ENCODE measurements around the gene IFNB1. TPM values are rescaled to one million over a fixed set of nuclear protein-coding genes. Genes with fewer than 3 reads are reported as not detected.

Gene IFNB1
- total RNA-seq (2022) (0.42 and 0.61 TPM in 2 replicates), Bru-seq, nascent RNA (not detected), BruChase-seq, experiment 1, labeled RNA remaining after a 6-hour chase (percentile 35 among the genes with signal in this experiment), BruChase-seq, experiment 2, labeled RNA remaining after a 2-hour chase (not detected)
- long read RNA-seq: 0 reads

- DNase-seq: no peak
- Mint-ChIP-seq H3K4me3 (ENCODE audit: low read depth, unreplicated experiment) (no peak within 1 kb of the TSS), H3K36me3 (ENCODE audit: insufficient read depth, unreplicated experiment) (no peaks in the 10 kb centered on the region), H3K27me3 (ENCODE audit: unreplicated experiment) (no peaks in the 10 kb centered on the region), H3K4me1 (ENCODE audit: low read depth, unreplicated experiment) (no peaks in the 10 kb centered on the region), H3K27ac (ENCODE audit: unreplicated experiment) (no peak within 1 kb of the TSS), H3K9me3 (ENCODE audit: low read depth, unreplicated experiment) (no peaks in the 10 kb centered on the region)
- no peak for TF ChIP-seq CTCF (IDR thresholded peaks at IDR 0.05; ENCODE audit: unreplicated experiment)
- intact Hi-C loops (cut with micrococcal nuclease; ENCODE audit: unreplicated experiment): loop anchor here (1.0 to 10.0 kb wide), 2 partner anchors 34 to 53 kb away; no protein-coding TSS in a partner anchor
- no TSS peak for BruUV-seq (replicated peaks)
- CTCF ChIA-PET: interaction anchor here (2.3 kb wide), 1 partner anchor 33 kb away, joined by 36 read pairs; no protein-coding TSS in a partner anchor
These were observed at the start of gene IFNB1 for GRCh38 chr9:21077781-21078180. Gene IFNB1 (minus strand): TSS chr9:21077942. CDS start chr9:21077869, 73 bp downstream.

GRCh38 chr9:21121595-21122251 lies 44.0 kb upstream of the IFNB1 start:
- no TSS peak for BruUV-seq (replicated peaks)
- H3K27me3 Mint-ChIP-seq (ENCODE audit: unreplicated experiment): no peaks in the 10 kb centered on the region
- H3K36me3 Mint-ChIP-seq (ENCODE audit: insufficient read depth, unreplicated experiment): no peaks in the 10 kb centered on the region
- no peak overlapping the region for H3K4me3 Mint-ChIP-seq (ENCODE audit: low read depth, unreplicated experiment)
- DNase-seq: no peak
- H3K9me3 Mint-ChIP-seq (ENCODE audit: low read depth, unreplicated experiment): peaks cover 3% of the 10 kb centered on the region
- CTCF ChIA-PET: no interaction called here
- H3K27ac Mint-ChIP-seq (ENCODE audit: unreplicated experiment): no peak overlapping the region
- no peaks in the 10 kb centered on the region for H3K4me1 Mint-ChIP-seq (ENCODE audit: low read depth, unreplicated experiment)
- no peak for TF ChIP-seq CTCF (IDR thresholded peaks at IDR 0.05; ENCODE audit: unreplicated experiment)
- intact Hi-C loops (cut with micrococcal nuclease; ENCODE audit: unreplicated experiment): no loop called here

- Mint-ChIP-seq H3K4me3 (ENCODE audit: low read depth, unreplicated experiment) (no peak overlapping the region), H3K27me3 (ENCODE audit: unreplicated experiment) (no peaks in the 10 kb centered on the region), H3K36me3 (ENCODE audit: insufficient read depth, unreplicated experiment) (no peaks in the 10 kb centered on the region), H3K9me3 (ENCODE audit: low read depth, unreplicated experiment) (peaks cover 3% of the 10 kb centered on the region), H3K4me1 (ENCODE audit: low read depth, unreplicated experiment) (no peaks in the 10 kb centered on the region), H3K27ac (ENCODE audit: unreplicated experiment) (no peak overlapping the region)
- no peak for TF ChIP-seq CTCF (IDR thresholded peaks at IDR 0.05; ENCODE audit: unreplicated experiment)
- CTCF ChIA-PET: no interaction called here
- no TSS peak for BruUV-seq (replicated peaks)
- intact Hi-C loops (cut with micrococcal nuclease; ENCODE audit: unreplicated experiment): no loop called here
- DNase-seq: no peak
These were observed 43.3 kb upstream of the IFNB1 start for GRCh38 chr9:21121079-21121478.

GRCh38 chr9:21119093-21119770 lies 41.5 kb upstream of the IFNB1 start:
- CTCF ChIA-PET: no interaction called here
- Mint-ChIP-seq H3K36me3 (ENCODE audit: insufficient read depth, unreplicated experiment) (no peaks in the 10 kb centered on the region), H3K27me3 (ENCODE audit: unreplicated experiment) (no peaks in the 10 kb centered on the region), H3K4me3 (ENCODE audit: low read depth, unreplicated experiment) (no peak overlapping the region), H3K4me1 (ENCODE audit: low read depth, unreplicated experiment) (no peaks in the 10 kb centered on the region), H3K9me3 (ENCODE audit: low read depth, unreplicated experiment) (peaks cover 1% of the 10 kb centered on the region), H3K27ac (ENCODE audit: unreplicated experiment) (no peak overlapping the region)
- intact Hi-C loops (cut with micrococcal nuclease; ENCODE audit: unreplicated experiment): loop anchor here (10.0 kb wide), 2 partner anchors 114 to 924 kb away; no protein-coding TSS in a partner anchor
- TF ChIP-seq CTCF (IDR thresholded peaks at IDR 0.05; ENCODE audit: unreplicated experiment): no peak
- DNase-seq: no peak
- no TSS peak for BruUV-seq (replicated peaks)
